Measurements from ENCODE around the gene PPP3CA.

- no peak for TF ChIP-seq CTCF (IDR thresholded peaks at IDR 0.05; ENCODE audit: low read length)
- no peak for TF ChIP-seq EZH2 (IDR thresholded peaks at IDR 0.05; ENCODE audit: borderline replicate concordance, low read length)
These were observed 362.4 kb downstream of the PPP3CA start for GRCh38 chr4:100984901-100985300.
